GM19463 (cell line): Measurements from ENCODE around the gene SHANK1.
A peak's percentile ranks its signal among the peaks of the same experiment; 100 is the strongest.

Experiments
- ATAC-seq: cut with Tn5 transposase; IDR thresholded peaks from one replicate; pipeline ENCODE4 v1.9.1; 2021; ENCODE audit warnings: mild to moderate bottlenecking, moderate library complexity; ENCODE audit not compliant: unreplicated experiment

The SHANK1 gene

DNA sequence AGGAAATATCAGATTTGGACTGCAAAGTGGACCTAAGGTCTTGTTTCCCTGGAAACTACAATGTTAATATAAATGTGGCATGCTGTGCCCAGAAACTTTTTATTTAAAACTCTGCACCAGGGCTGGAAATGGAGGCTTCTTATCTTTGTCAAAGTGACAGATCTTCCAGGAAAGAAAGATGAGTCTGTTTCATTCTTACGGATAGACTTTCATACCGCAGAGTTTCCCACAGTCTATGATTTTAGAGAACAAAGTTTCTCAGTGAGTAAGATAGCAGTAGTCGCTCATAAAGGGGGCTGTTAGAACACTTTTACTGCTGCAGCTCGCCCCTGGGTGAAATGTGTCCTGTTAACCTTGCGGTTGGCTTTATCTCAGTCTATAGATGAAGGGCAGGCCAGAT, 10.3 kb upstream of the SHANK1 start:
- ATAC-seq: no peak

- ATAC-seq: no peak
These were observed 8.6 kb upstream of the SHANK1 start for GRCh38 chr19:50728084-50728737.

DNA sequence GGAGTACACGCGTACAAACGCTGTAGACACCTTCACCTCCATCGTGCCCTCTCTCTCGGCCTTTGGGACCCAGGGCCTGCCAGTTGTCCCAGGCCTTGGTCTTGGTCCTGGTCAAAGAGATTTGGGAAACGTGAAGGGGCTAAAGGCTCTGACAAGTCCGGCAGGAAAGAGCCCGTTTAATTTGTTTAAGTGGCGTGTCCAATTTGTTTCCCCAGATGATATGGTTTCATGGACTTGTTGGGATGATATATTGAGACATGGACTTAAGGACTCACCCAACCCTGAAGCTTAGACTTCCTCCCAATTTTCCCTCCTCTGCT, 6.3 kb upstream of the SHANK1 start:
- ATAC-seq: no peak

- peak; percentile 19 for ATAC-seq
These were observed 5.8 kb upstream of the SHANK1 start for GRCh38 chr19:50725218-50725910.

- ATAC-seq: peak; percentile 72
These were observed 5.1 kb upstream of the SHANK1 start for GRCh38 chr19:50724522-50725217.

DNA sequence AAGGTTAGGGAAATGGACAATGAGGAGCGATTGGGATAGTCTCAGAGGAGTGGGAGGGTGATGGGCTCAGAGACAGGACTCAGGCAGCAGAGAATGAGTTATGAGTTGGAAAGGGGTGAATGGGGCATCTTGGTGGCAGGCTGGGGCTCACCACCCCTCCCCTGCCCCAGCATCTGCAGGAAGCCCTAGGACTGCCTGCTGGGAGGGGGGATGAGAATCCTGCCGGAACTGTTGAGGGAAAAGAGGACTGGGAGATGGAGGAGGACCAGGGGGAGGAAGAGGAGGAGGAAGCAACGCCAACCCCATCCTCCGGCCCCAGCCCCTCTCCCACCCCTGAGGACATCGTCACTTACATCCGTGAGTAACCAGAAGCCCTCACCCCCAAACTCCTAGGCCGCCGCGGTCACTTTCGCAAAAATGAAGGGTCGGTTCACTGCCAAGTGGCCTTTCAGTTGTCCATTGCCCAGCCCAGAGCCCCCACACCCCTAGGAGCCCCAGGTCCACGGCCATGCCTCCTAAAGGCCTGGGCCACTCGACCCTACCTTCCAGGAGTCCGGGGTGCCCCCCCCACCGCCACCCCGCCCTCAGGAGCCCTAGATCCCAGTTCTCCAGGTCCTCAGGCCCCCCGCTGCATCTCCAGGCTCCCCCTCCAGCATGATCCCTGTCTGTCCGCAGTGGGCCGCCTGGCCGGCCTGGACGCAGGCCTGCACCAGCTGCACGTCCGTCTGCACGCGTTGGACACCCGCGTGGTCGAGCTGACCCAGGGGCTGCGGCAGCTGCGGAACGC, 4.3 kb upstream of the SHANK1 start:
- ATAC-seq: no peak

- ATAC-seq: no peak
These were observed 3.5 kb upstream of the SHANK1 start, which contains the start of gene CLEC11A for GRCh38 chr19:50723069-50723468. Gene CLEC11A (plus strand): TSS chr19:50723364. CDS start chr19:50723526, 162 bp downstream.

DNA sequence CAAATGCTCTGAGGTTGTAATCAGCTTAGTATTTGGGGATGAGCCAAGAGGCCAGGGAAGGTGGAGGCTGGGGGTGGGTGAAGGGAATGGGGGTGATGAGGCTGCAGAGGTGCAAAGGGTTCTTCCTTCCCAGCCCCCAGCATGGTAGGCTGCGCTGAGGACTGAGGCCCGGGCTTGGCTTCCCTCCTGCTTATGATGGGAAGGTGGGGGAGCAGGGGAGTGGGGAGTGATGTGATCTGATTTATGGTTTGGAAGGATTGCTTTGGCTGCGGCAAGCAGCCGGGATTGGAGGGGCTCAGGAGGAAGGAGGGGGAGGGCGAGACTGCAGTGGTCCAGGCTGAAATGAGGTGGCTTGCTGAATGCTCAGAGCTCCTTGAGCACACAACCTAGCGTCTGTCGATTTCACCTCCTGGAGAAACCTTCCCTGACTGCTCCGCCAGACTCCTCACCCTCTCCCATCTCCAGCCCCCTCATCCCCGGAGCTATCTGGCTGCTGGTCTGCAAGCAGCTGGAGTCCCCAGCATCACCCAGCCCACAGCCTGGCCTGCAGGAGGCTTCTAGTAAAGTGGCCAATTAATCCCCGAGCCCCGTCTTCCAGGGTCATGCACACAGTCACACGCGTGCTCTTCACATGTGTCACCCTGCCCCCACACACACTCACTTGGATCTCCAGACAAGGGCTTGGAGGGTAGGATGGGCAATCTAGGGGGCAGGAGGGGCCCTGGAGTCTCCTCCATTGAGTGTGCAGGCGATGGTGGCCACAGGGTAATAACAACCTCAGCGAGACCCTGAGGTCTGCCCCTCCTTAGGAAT, 2.8 kb upstream of the SHANK1 start:
- ATAC-seq: no peak

GRCh38 chr19:50721441-50722137, 2.0 kb upstream of the SHANK1 start:
- no peak for ATAC-seq

DNA sequence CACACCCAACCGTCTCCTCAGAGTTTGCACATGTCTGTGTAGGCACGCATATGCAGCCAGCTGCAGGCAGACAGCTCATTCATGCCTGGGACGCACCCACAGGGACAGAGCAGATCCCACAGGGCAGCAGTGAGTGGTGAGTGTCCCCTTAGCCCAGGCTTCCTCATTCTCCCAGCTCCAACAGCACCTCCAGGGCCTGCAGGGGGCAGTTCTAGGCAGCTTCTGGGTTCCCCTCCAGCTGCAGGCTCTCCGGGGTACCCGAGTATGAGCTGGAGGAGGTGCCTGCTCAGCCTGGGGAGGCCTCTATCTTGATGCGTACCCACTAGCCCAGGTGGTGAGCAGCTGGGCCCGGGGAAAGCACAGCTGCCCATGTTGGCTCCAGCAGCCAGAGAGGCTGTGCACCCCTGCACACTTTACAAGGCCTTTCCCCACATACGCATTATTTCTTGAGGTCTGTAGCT, 1.3 kb upstream of the SHANK1 start:
- ATAC-seq: no peak

- ATAC-seq: no peak
These were observed 749 bp upstream of the SHANK1 start for GRCh38 chr19:50720181-50720920.

DNA sequence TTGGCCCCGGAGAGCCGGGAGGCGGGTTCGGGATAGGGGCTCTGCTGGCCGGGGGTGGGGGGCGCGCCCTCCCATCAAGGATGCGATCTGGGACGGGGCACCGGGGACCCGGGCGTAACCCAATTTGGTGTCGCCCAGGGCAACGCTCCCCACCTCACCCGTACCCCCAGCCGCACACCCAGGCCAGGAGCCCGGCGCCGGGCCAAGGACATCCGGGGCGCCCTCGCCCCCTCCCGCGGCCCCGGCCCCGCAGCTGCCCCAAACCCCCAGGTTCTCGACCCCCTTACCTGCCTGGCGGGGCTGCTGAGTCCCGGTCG, 525 bp downstream of the SHANK1 start:
- ATAC-seq: no peak

- no peak for ATAC-seq
These were observed 1.1 kb downstream of the SHANK1 start for GRCh38 chr19:50718255-50719118.

GRCh38 chr19:50717891-50718254, 1.7 kb downstream of the SHANK1 start:
- ATAC-seq: no peak

GRCh38 chr19:50717026-50717723, 2.4 kb downstream of the SHANK1 start:
- ATAC-seq: no peak

DNA sequence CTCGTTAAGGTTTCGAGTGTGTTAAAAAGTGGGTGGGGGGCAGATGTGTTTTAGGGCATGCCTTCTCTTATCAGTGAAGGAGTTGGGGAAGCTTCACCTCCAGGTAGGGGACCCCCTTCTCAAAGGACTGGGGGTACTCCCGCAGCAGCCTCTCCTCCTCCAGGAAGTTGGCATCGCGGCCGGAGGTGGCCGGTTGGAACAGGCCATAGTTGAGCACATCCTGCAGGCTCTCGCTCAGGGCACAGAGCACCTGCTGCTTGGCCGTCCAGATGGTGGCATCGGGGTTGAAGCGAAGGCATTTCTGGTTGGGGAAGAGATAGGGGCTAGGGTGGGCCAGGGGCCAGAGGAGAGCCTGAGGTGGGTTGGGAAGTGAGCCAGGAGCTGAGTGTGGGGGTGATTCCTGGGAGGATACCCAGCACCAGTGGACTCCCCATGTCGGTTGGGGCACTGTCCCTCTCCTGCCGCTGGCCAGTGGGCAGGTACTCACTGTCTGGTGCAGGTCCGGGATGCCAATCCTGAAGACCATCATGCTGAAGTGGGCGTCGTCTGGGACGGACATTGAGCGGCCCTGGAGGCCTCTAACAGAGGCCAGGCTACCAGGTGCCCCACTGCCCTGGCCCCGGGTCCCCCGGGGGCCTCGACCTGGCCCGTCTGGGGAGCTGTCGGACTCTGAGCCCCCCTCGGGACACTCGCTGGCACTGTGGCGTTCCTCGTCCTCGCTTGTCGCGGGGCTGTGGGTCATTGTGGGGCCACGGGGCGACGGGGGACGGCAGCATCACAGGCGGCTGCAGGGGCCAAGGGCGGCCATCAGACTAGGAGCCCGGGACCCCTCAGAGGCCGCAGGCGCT, 3.2 kb downstream of the SHANK1 start:
- no peak for ATAC-seq
